ENCODE measurements around the gene VASP. TPM values are rescaled to one million over a fixed set of nuclear protein-coding genes. Genes with fewer than 3 reads are reported as not detected.

The VASP gene
- total RNA-seq, 1 donor from 2014 or later = 32.6 TPM

GRCh38 chr19:45505996-45506245 lies 1.4 kb upstream of the VASP start:
- Histone ChIP-seq H3K27ac (no peak overlapping the region), H3K4me3 (peak overlapping the region; percentile 99), H3K79me2 (ENCODE audit: low read depth) (peaks cover 38% of the 10 kb centered on the region), H3K27me3 (peaks cover 3% of the 10 kb centered on the region), H3K36me3 (no peaks in the 10 kb centered on the region), H3F3A (ENCODE audit: low read depth) (peaks cover 52% of the 10 kb centered on the region), H3K9me3 (ENCODE audit: low read depth) (no peaks in the 10 kb centered on the region), H3K9ac (no peak overlapping the region), H3K4me2 (peak overlapping the region; percentile 99), H4K20me1 (ENCODE audit: low read depth) (peaks cover 31% of the 10 kb centered on the region), H3K4me1 (no peaks in the 10 kb centered on the region), H2AFZ (replicated peaks) (no peak overlapping the region)
- Mint-ChIP-seq H3K4me3 (peak overlapping the region; percentile 81), H3K9me3 (no peaks in the 10 kb centered on the region), H3K27me3 (ENCODE audit: insufficient read depth, low read depth) (peaks cover 2% of the 10 kb centered on the region), H3K4me1 (peaks cover 19% of the 10 kb centered on the region), H3K36me3 (no peaks in the 10 kb centered on the region), H3K27ac (no peak overlapping the region)
- no peak for DNase-seq (ENCODE audit: low spot score)
- TF ChIP-seq EZH2 (IDR thresholded peaks at IDR 0.05) (no peak), EZH2phosphoT487 (IDR thresholded peaks at IDR 0.05) (no peak), CTCF (IDR thresholded peaks at IDR 0.05) (no peak)

DNA sequence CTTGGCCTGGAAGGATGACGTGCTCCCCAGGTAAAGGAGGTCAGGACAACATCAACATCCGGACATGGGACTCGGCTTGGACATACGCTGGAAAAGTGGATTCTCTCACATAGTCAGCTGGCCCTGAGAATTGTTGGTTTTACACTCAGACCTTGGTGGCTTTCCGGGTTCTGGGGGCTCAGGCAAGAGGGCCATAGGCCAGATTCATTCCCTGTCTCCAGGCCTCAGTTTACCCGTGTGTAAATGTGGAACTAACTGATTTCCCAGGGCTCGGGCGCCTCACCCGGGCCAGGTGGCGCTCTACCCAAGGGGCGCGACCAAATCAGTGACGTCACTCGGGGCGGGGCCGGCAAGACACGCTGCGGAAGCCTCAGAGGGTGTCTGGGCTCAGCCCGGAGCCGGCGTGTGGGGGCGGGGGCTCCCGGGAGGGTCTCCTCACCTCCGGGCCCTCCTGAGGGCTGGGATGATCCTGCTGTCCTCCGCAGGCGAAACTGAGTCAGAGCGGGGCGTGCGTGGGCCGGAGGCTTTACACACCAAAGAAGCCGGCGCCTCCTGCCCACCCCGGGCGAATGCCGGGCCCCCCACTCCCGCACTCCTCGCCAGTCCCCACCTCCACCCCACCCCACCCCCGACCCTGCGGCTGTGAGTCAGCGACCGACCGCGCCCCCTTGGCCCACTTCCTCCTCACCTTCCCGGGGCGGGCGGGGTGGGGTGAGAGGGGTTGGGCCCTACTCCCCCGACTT lies 862 bp upstream of the VASP start:
- peak; percentile 96 for DNase-seq (ENCODE audit: low spot score)
- peak overlapping the region; percentile 99 for H3K4me2 ChIP-seq
- H3K4me1 Mint-ChIP-seq = peaks cover 16% of the 10 kb centered on the region
- H3K9me3 ChIP-seq (ENCODE audit: low read depth) = no peaks in the 10 kb centered on the region
- no peaks in the 10 kb centered on the region for H3K27me3 ChIP-seq
- H4K20me1 ChIP-seq (ENCODE audit: low read depth) = peaks cover 36% of the 10 kb centered on the region
- H2AFZ ChIP-seq (replicated peaks) = peak overlapping the region; percentile 60
- H3K9me3 Mint-ChIP-seq = no peaks in the 10 kb centered on the region
- no peak overlapping the region for H3K27ac ChIP-seq
- H3F3A ChIP-seq (ENCODE audit: low read depth) = peaks cover 47% of the 10 kb centered on the region
- peak overlapping the region; percentile 99 for H3K4me3 ChIP-seq
- no peak for TF ChIP-seq EZH2 (IDR thresholded peaks at IDR 0.05)
- TF ChIP-seq EZH2phosphoT487 (IDR thresholded peaks at IDR 0.05) = no peak
- TF ChIP-seq CTCF (IDR thresholded peaks at IDR 0.05) = peak; percentile 59
- peak overlapping the region; percentile 98 for H3K4me3 Mint-ChIP-seq
- H3K27me3 Mint-ChIP-seq (ENCODE audit: insufficient read depth, low read depth) = peaks cover 4% of the 10 kb centered on the region
- H3K4me1 ChIP-seq = no peaks in the 10 kb centered on the region
- H3K79me2 ChIP-seq (ENCODE audit: low read depth) = peaks cover 43% of the 10 kb centered on the region
- no peak overlapping the region for H3K27ac Mint-ChIP-seq
- H3K36me3 Mint-ChIP-seq = no peaks in the 10 kb centered on the region
- H3K9ac ChIP-seq = no peak overlapping the region
- no peaks in the 10 kb centered on the region for H3K36me3 ChIP-seq

- no peak for TF ChIP-seq EZH2 (IDR thresholded peaks at IDR 0.05)
- no peak for TF ChIP-seq CTCF (IDR thresholded peaks at IDR 0.05)
- Histone ChIP-seq H3K27ac (no peak overlapping the region), H3K27me3 (no peaks in the 10 kb centered on the region), H3F3A (ENCODE audit: low read depth) (peaks cover 41% of the 10 kb centered on the region), H3K4me2 (peak overlapping the region; percentile 99), H2AFZ (replicated peaks) (no peak overlapping the region), H3K9me3 (ENCODE audit: low read depth) (no peaks in the 10 kb centered on the region), H3K4me1 (no peaks in the 10 kb centered on the region), H3K36me3 (no peaks in the 10 kb centered on the region), H3K4me3 (peak overlapping the region; percentile 99), H3K79me2 (ENCODE audit: low read depth) (peaks cover 58% of the 10 kb centered on the region), H3K9ac (peak overlapping the region; percentile 50), H4K20me1 (ENCODE audit: low read depth) (peaks cover 45% of the 10 kb centered on the region)
- Mint-ChIP-seq H3K27me3 (ENCODE audit: insufficient read depth, low read depth) (peaks cover 4% of the 10 kb centered on the region), H3K36me3 (no peaks in the 10 kb centered on the region), H3K4me1 (peaks cover 13% of the 10 kb centered on the region), H3K9me3 (no peaks in the 10 kb centered on the region), H3K4me3 (peak overlapping the region; percentile 94), H3K27ac (no peak overlapping the region)
- peak; percentile 57 for DNase-seq (ENCODE audit: low spot score)
Measured at GRCh38 chr19:45507872-45508416, 665 bp downstream of the VASP start.

Measured in neural progenitor cell (in vitro differentiated cells).